ENCODE data around the gene INCENP. TPM values are rescaled to one million over a fixed set of nuclear protein-coding genes. Genes with fewer than 3 reads are reported as not detected.
"Not testable (repeated sequence)": the region's sequence is repeated elsewhere in the genome, so short reads cannot be mapped to it uniquely, and the experiment has no call there.

Gene INCENP
- total RNA-seq, 4 donors from 2014 or later = 7.7 to 28.8 (median 13.0) TPM

DNA sequence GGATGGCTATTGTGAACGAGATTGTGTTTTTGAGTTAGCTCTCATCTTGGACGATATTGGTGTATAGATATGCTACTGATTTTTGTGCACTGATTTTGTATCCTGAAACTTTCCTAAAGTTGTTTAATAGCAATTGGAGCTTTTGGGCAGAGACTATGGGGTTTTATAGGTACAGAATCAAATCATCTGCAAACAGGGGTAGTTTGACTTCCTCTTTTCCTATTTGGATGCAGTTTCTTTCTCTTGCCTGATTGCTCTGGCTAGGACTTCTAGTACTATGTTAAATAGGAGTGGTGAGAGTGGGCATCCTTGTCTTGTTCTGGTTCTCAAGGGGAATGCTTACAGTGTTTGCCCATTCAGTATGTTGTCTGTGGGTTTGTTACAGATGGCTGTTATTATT is 57.3 kb downstream of the INCENP start:
- no peaks in the 10 kb centered on the region for H3K4me1 ChIP-seq
- H3K36me3 ChIP-seq = no peaks in the 10 kb centered on the region
- no peak overlapping the region for H3K27ac ChIP-seq
- TF ChIP-seq EP300 (IDR thresholded peaks at IDR 0.05) (no peak), POLR2A (IDR thresholded peaks at IDR 0.05) (no peak)
- TF ChIP-seq, protein P1, sequence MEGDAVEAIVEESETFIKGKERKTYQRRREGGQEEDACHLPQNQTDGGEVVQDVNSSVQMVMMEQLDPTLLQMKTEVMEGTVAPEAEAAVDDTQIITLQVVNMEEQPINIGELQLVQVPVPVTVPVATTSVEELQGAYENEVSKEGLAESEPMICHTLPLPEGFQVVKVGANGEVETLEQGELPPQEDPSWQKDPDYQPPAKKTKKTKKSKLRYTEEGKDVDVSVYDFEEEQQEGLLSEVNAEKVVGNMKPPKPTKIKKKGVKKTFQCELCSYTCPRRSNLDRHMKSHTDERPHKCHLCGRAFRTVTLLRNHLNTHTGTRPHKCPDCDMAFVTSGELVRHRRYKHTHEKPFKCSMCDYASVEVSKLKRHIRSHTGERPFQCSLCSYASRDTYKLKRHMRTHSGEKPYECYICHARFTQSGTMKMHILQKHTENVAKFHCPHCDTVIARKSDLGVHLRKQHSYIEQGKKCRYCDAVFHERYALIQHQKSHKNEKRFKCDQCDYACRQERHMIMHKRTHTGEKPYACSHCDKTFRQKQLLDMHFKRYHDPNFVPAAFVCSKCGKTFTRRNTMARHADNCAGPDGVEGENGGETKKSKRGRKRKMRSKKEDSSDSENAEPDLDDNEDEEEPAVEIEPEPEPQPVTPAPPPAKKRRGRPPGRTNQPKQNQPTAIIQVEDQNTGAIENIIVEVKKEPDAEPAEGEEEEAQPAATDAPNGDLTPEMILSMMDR (IDR thresholded peaks at IDR 0.05) = no peak
- no peaks in the 10 kb centered on the region for H3K27me3 ChIP-seq
- H3K9me3 ChIP-seq = peaks cover 0 to 3% (median 0%) of the 10 kb centered on the region in 4 donors
- WGBS, 2 donors = 72 to 91% methylated on average over 2 of the region's 2 CpGs
- no peak for DNase-seq (ENCODE audit: low spot score in 2 of 2)
- no peak overlapping the region for H3K4me3 ChIP-seq

DNA sequence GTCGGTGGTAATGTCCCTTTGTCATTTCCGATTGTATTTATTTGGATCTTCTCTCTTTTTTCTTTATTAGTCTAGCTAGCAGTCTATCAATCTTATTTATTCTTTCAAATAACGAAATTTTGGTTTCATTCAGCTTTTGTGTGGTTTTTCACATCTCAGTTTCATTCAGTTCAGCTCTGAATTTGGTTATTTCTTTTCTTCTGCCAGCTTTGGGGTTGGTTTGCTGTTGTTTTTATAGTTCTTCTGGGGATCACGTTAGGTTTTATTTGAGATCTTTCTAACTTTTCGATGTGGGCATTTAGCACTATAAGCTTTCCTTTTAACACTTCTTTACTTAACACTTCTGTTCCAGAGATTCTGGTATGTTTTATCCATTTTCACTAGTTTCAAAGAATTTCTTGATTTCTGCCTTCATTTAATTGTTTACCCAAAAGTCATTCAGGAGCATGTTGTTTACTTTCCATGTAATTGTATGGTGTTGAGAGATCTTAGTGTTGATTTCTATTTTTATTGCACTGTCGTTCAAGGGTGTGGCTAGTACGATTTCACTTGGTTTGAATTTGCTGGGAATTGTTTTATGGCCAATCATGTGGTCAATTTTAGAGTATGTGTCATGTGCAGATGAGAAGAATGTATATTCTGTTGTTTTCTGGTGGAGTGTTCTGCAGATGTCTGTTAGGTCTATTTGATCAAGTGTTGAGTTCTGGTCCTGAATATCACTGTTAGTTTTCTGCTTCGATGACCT is 58.5 kb downstream of the INCENP start:
- H3K27me3 ChIP-seq = no peaks in the 10 kb centered on the region
- H3K36me3 ChIP-seq = no peaks in the 10 kb centered on the region
- no peak overlapping the region for H3K27ac ChIP-seq
- no peak for DNase-seq (ENCODE audit: low spot score in 2 of 2)
- TF ChIP-seq EP300 (IDR thresholded peaks at IDR 0.05) = no peak
- TF ChIP-seq POLR2A (IDR thresholded peaks at IDR 0.05) = no peak
- TF ChIP-seq, protein P1 (IDR thresholded peaks at IDR 0.05) = no peak
- H3K4me3 ChIP-seq = no peak overlapping the region
- 61 to 63% methylated on average over 8 of the region's 8 CpGs for WGBS, 2 donors
- H3K4me1 ChIP-seq = no peaks in the 10 kb centered on the region
- H3K9me3 ChIP-seq = peaks cover 0 to 3% (median 0%) of the 10 kb centered on the region in 4 donors

DNA sequence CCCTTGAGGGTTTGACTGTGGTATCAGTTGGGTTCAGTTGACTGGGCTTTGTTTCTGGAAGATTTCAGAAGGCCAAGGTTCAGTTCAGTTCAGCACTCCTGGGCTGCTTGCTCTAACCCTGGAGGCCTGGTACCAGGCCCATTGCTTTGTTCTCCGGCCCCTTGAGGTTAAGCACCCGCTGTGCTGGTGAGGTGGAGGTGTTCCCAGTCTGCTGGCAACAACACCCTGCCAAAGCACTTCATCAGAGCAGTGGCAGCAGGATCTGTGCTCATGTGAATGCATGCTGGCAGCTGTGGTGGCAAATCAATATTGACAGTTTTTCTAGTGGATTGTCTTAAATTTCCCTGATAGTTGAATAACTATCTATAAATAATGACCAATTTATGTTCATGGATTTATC is 62.4 kb downstream of the INCENP start:
- TF ChIP-seq POLR2A (IDR thresholded peaks at IDR 0.05) (no peak), EP300 (IDR thresholded peaks at IDR 0.05) (no peak)
- TF ChIP-seq, protein P1 (IDR thresholded peaks at IDR 0.05) = no peak
- Histone ChIP-seq H3K36me3 (no peaks in the 10 kb centered on the region), H3K27me3 (no peaks in the 10 kb centered on the region), H3K9me3 (no peaks in the 10 kb centered on the region), H3K4me3 (no peak overlapping the region), H3K4me1 (no peaks in the 10 kb centered on the region), H3K27ac (no peak overlapping the region)
- no peak for DNase-seq (ENCODE audit: low spot score in 2 of 2)
- WGBS, 2 donors = 43 to 83% methylated on average over 2 of the region's 2 CpGs

DNA sequence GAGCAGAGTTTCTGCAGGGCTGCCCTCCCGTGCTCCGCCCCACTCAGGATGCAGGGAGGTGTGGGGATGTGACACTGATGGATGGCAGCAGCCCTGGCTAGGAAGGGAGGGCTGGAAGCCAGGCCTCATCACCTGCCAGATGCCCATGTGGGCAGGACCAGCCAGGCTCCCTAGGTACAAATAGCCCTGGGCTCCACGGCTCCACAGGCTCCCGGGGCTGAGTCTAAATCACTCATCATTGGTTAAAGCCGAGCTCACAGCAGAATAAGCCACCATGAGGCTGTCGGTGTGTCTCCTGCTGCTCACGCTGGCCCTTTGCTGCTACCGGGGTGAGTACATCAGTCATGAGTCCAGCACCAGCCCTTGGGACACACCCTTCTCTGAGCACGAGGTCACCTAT is 66.2 kb downstream of the INCENP start, which contains the start of gene SCGB1D1:
Gene SCGB1D1, plus strand, starts transcription at position 206 of the 400 bp plus-strand sequence. Its CDS starts 69 bp downstream, at position 275.
- DNase-seq (ENCODE audit: low spot score in 2 of 2) = no peak
- WGBS, 2 donors = 51 to 66% methylated on average over 7 to 9 of the region's 9 CpGs
- Histone ChIP-seq H3K4me3 (no peak within 1 kb of the TSS), H3K9me3 (no peaks in the 10 kb centered on the region), H3K36me3 (no peaks in the 10 kb centered on the region), H3K4me1 (no peaks in the 10 kb centered on the region), H3K27me3 (peaks cover 0 to 10% of the 10 kb centered on the region in 2 donors), H3K27ac (no peak within 1 kb of the TSS)
- TF ChIP-seq, protein P1 (IDR thresholded peaks at IDR 0.05) = no peak
- no peak for TF ChIP-seq POLR2A (IDR thresholded peaks at IDR 0.05)
- TF ChIP-seq EP300 (IDR thresholded peaks at IDR 0.05) = no peak

DNA sequence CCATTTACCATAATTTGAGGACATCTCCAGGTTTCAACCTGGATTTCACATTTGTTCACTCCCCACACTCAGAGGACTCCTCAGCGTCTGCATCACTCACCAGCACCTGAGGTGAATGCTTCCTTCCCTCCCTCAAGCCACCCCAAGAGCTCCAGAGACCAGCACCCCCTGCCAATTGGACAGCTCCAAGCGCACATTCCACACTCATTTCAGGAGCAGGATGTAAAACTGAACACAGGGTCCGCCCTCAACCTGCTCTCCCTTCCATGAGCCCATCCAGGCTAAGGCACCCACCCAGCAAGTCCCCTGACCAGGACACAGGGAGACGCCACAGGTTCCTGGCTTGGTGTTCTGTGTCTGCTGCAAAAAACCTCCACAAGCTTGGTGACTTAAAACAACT is 70.1 kb downstream of the INCENP start:
- DNase-seq (ENCODE audit: low spot score in 2 of 2) = no peak
- peaks cover 0 to 23% of the 10 kb centered on the region in 2 donors for H3K27me3 ChIP-seq
- H3K9me3 ChIP-seq = no peaks in the 10 kb centered on the region
- no peak for TF ChIP-seq POLR2A (IDR thresholded peaks at IDR 0.05)
- TF ChIP-seq EP300 (IDR thresholded peaks at IDR 0.05) = no peak
- TF ChIP-seq, protein P1 (IDR thresholded peaks at IDR 0.05) = no peak
- no peak overlapping the region for H3K27ac ChIP-seq
- no peak overlapping the region for H3K4me3 ChIP-seq
- no peaks in the 10 kb centered on the region for H3K4me1 ChIP-seq
- no peaks in the 10 kb centered on the region for H3K36me3 ChIP-seq
- 65 to 69% methylated on average over 3 to 4 of the region's 4 CpGs for WGBS, 2 donors

DNA sequence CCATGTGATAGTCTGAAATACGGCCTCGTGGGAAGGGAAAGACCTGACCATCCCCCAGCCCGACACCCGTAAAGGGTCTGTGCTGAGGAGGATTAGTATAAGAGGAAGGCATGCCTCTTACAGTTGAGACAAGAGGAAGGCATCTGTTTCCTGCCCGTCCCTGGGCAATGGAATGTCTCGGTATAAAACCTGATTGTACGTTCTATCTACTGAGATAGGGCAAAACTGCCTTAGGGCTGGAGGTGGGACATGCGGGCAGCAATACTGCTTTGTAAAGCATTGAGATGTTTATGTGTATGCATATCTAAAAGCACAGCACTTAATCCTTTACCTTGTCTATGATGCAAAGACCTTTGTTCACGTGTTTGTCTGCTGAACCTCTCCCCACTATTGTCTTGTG is 71.2 kb downstream of the INCENP start:
- H3K27ac ChIP-seq; H3K4me3 ChIP-seq; H3K4me1 ChIP-seq; H3K36me3 ChIP-seq; H3K9me3 ChIP-seq; DNase-seq (ENCODE audit: low spot score in 2 of 2): not testable (repeated sequence)
- peaks cover 0 to 23% of the 10 kb centered on the region in 2 donors for H3K27me3 ChIP-seq
- WGBS, 2 donors = 7 to 20% methylated on average over 2 to 4 of the region's 9 CpGs
